ENCODE data around the gene PRH2. TPM values are rescaled to one million over a fixed set of nuclear protein-coding genes. Genes with fewer than 3 reads are reported as not detected.

The PRH2 gene
- total RNA-seq, 1 experiment from 2014 or later = not detected

GRCh38 chr12:10956085-10956484, 27.0 kb downstream of the PRH2 start:
- Mint-ChIP-seq H3K27me3 (ENCODE audit: insufficient read depth, unreplicated experiment) (no peaks in the 10 kb centered on the region), H3K36me3 (ENCODE audit: insufficient read depth, unreplicated experiment) (no peaks in the 10 kb centered on the region), H3K4me3 (ENCODE audit: unreplicated experiment) (no peak overlapping the region), H3K27ac (ENCODE audit: low read depth, unreplicated experiment) (no peak overlapping the region), H3K9me3 (ENCODE audit: unreplicated experiment) (peaks cover 31% of the 10 kb centered on the region), H3K4me1 (ENCODE audit: insufficient read depth, unreplicated experiment) (no peaks in the 10 kb centered on the region)
- ChIA-PET CTCF (interaction anchor here (0.8 to 0.9 kb wide), 2 partner anchors 171 to 243 kb away, joined by 3 read pairs; no protein-coding TSS in a partner anchor), POLR2A (no interaction called here)
- no peak for TF ChIP-seq CTCF (IDR thresholded peaks at IDR 0.05; ENCODE audit: unreplicated experiment)
- DNase-seq (ENCODE audit: unreplicated experiment) = no peak
- intact Hi-C loops (cut with micrococcal nuclease) = no loop called here
- BruUV-seq (replicated peaks) = no TSS peak

GRCh38 chr12:10957741-10958140, 28.7 kb downstream of the PRH2 start:
- intact Hi-C loops (cut with micrococcal nuclease) = no loop called here
- TF ChIP-seq CTCF (IDR thresholded peaks at IDR 0.05; ENCODE audit: unreplicated experiment) = no peak
- Mint-ChIP-seq H3K27ac (ENCODE audit: low read depth, unreplicated experiment) (no peak overlapping the region), H3K27me3 (ENCODE audit: insufficient read depth, unreplicated experiment) (no peaks in the 10 kb centered on the region), H3K36me3 (ENCODE audit: insufficient read depth, unreplicated experiment) (no peaks in the 10 kb centered on the region), H3K4me1 (ENCODE audit: insufficient read depth, unreplicated experiment) (no peaks in the 10 kb centered on the region), H3K4me3 (ENCODE audit: unreplicated experiment) (no peak overlapping the region), H3K9me3 (ENCODE audit: unreplicated experiment) (peaks cover 31% of the 10 kb centered on the region)
- ChIA-PET POLR2A (interaction anchor here (0.7 kb wide), 1 partner anchor 109 kb away, joined by 3 read pairs; the partner anchor contains the start of gene PRR4), CTCF (interaction anchor here (0.7 kb wide), 1 partner anchor 50 kb away, joined by 3 read pairs; no protein-coding TSS in a partner anchor)
- BruUV-seq (replicated peaks) = no TSS peak
- no peak for DNase-seq (ENCODE audit: unreplicated experiment)

- DNase-seq (ENCODE audit: unreplicated experiment) = peak; percentile 9
- H3K36me3 Mint-ChIP-seq (ENCODE audit: insufficient read depth, unreplicated experiment) = no peaks in the 10 kb centered on the region
- H3K9me3 Mint-ChIP-seq (ENCODE audit: unreplicated experiment) = peaks cover 16% of the 10 kb centered on the region
- H3K27me3 Mint-ChIP-seq (ENCODE audit: insufficient read depth, unreplicated experiment) = no peaks in the 10 kb centered on the region
- BruUV-seq (replicated peaks) = no TSS peak
- no peak overlapping the region for H3K27ac Mint-ChIP-seq (ENCODE audit: low read depth, unreplicated experiment)
- no peak overlapping the region for H3K4me3 Mint-ChIP-seq (ENCODE audit: unreplicated experiment)
- no peak for TF ChIP-seq CTCF (IDR thresholded peaks at IDR 0.05; ENCODE audit: unreplicated experiment)
- ChIA-PET CTCF (interaction anchor here (0.7 kb wide), 1 partner anchor 1608 kb away, joined by 3 read pairs; no protein-coding TSS in a partner anchor), POLR2A (no interaction called here)
- intact Hi-C loops (cut with micrococcal nuclease) = loop anchor here (10.0 kb wide), 1 partner anchor 185 kb away; no protein-coding TSS in a partner anchor
- no peaks in the 10 kb centered on the region for H3K4me1 Mint-ChIP-seq (ENCODE audit: insufficient read depth, unreplicated experiment)
Measured at GRCh38 chr12:10959804-10960203, 30.8 kb downstream of the PRH2 start.

GRCh38 chr12:10960211-10960610, 31.2 kb downstream of the PRH2 start:
- CTCF ChIA-PET = interaction anchor here (0.7 kb wide), 1 partner anchor 1608 kb away, joined by 3 read pairs; no protein-coding TSS in a partner anchor
- no peak for DNase-seq (ENCODE audit: unreplicated experiment)
- TF ChIP-seq CTCF (IDR thresholded peaks at IDR 0.05; ENCODE audit: unreplicated experiment) = no peak
- POLR2A ChIA-PET = no interaction called here
- no peak overlapping the region for H3K27ac Mint-ChIP-seq (ENCODE audit: low read depth, unreplicated experiment)
- intact Hi-C loops (cut with micrococcal nuclease) = loop anchor here (10.0 kb wide), 1 partner anchor 185 kb away; no protein-coding TSS in a partner anchor
- peaks cover 12% of the 10 kb centered on the region for H3K9me3 Mint-ChIP-seq (ENCODE audit: unreplicated experiment)
- no TSS peak for BruUV-seq (replicated peaks)
- no peak overlapping the region for H3K4me3 Mint-ChIP-seq (ENCODE audit: unreplicated experiment)
- no peaks in the 10 kb centered on the region for H3K4me1 Mint-ChIP-seq (ENCODE audit: insufficient read depth, unreplicated experiment)
- no peaks in the 10 kb centered on the region for H3K27me3 Mint-ChIP-seq (ENCODE audit: insufficient read depth, unreplicated experiment)
- no peaks in the 10 kb centered on the region for H3K36me3 Mint-ChIP-seq (ENCODE audit: insufficient read depth, unreplicated experiment)
